HG03571 (cell line): ENCODE data around the gene ETDA.
"Not testable (repeated sequence)": the region's sequence is repeated elsewhere in the genome, so short reads cannot be mapped to it uniquely, and the experiment has no call there.

Experiments
- ATAC-seq: cut with Tn5 transposase; IDR thresholded peaks from one replicate; pipeline ENCODE4 v1.9.1; 2021; ENCODE audit not compliant: unreplicated experiment

Gene ETDA

GRCh38 chrX:135252011-135252518 is at the start of gene ETDA:
Gene ETDA (plus strand): TSS chrX:135252061. CDS start chrX:135253277, 1,216 bp downstream.
- ATAC-seq, result not testable (repeated sequence)

GRCh38 chrX:135206427-135206826 is 45.4 kb upstream of the ETDA start:
- ATAC-seq, result not testable (repeated sequence)

- no peak for ATAC-seq
These were observed 38.5 kb upstream of the ETDA start for GRCh38 chrX:135213200-135213844.

- not testable (repeated sequence) for ATAC-seq
These were observed 5.9 kb upstream of the ETDA start for GRCh38 chrX:135245989-135246388.

GRCh38 chrX:135256087-135256684 is 4.3 kb downstream of the ETDA start:
- not testable (repeated sequence) for ATAC-seq

- no peak for ATAC-seq
These were observed 5.1 kb downstream of the ETDA start for GRCh38 chrX:135256923-135257322.

- no peak for ATAC-seq
These were observed 5.6 kb downstream of the ETDA start for GRCh38 chrX:135257469-135257868.

- ATAC-seq, result not testable (repeated sequence)
These were observed 9.1 kb downstream of the ETDA start for GRCh38 chrX:135260976-135261375.

GRCh38 chrX:135263376-135263775 is 11.5 kb downstream of the ETDA start:
- not testable (repeated sequence) for ATAC-seq

GRCh38 chrX:135264206-135264605 is 12.3 kb downstream of the ETDA start:
- no peak for ATAC-seq

- no peak for ATAC-seq
These were observed 21.3 kb downstream of the ETDA start for GRCh38 chrX:135273162-135273561.

- no peak for ATAC-seq
These were observed 24.1 kb downstream of the ETDA start for GRCh38 chrX:135275973-135276372.

- no peak for ATAC-seq
These were observed 35.5 kb downstream of the ETDA start for GRCh38 chrX:135287266-135287823.

- peak; percentile 99 for ATAC-seq
These were observed 43.5 kb downstream of the ETDA start for GRCh38 chrX:135295238-135295943.

GRCh38 chrX:135295944-135296305 is 44.1 kb downstream of the ETDA start:
- peak; percentile 62 for ATAC-seq

GRCh38 chrX:135302269-135302873 is 50.5 kb downstream of the ETDA start:
- no peak for ATAC-seq
